Activated CD4-positive, CD25-positive, alpha-beta regulatory T cell treated with anti-CD3 and anti-CD28 coated beads, Interleukin-2, amount 50 U/mL, for 72 hours (primary cell): Measurements from ENCODE around the gene ACP5.

Experiments
- DNase-seq: peaks from one replicate; pipeline ENCODE4 v3.0.0; 2021

ACP5 gene

GRCh38 chr19:11547929-11548700 lies 29.3 kb downstream of the ACP5 start:
- no peak for DNase-seq

- no peak for DNase-seq
Observed at GRCh38 chr19:11541238-11541637, 36.2 kb downstream of the ACP5 start.

GRCh38 chr19:11540645-11541044 lies 36.8 kb downstream of the ACP5 start:
- DNase-seq: no peak

- DNase-seq: no peak
Observed at GRCh38 chr19:11539495-11540365, 37.7 kb downstream of the ACP5 start.

GRCh38 chr19:11538232-11539036 lies 39.0 kb downstream of the ACP5 start, which contains the start of gene CNN1:
TSS of gene CNN1 (plus strand) at chr19:11538851. CDS start at chr19:11538928, 77 bp downstream.
- DNase-seq: no peak

- peak; percentile 95 for DNase-seq
Observed at GRCh38 chr19:11535792-11536595, 41.5 kb downstream of the ACP5 start.

GRCh38 chr19:11534948-11535347 lies 42.5 kb downstream of the ACP5 start:
- no peak for DNase-seq

- no peak for DNase-seq
Observed at GRCh38 chr19:11534538-11534937, 42.9 kb downstream of the ACP5 start.

GRCh38 chr19:11530432-11530831 lies 47.0 kb downstream of the ACP5 start:
- DNase-seq: peak; percentile 38

GRCh38 chr19:11528551-11529341 lies 48.7 kb downstream of the ACP5 start, which contains the start of gene ECSIT:
TSS of gene ECSIT (minus strand) at chr19:11529134. CDS start at chr19:11519170, 9,964 bp downstream.
- DNase-seq: peak; percentile 90
